HepG2 (cell line): ENCODE measurements around the gene HHATL. TPM values are rescaled to one million over a fixed set of nuclear protein-coding genes. Genes with fewer than 3 reads are reported as not detected.

Source experiments
- ATAC-seq: fragments of 200-7000 bp; cut with Tn5 transposase; 3 replicates; pipeline ENCODE4 v1.9.1; 2020; ENCODE audit warnings: mild to moderate bottlenecking, moderate library complexity
- BruUV-seq: library from RNA; stranded (reverse); fragments of 400-500 nt; replicated peaks from 2 replicates; lab custom pipeline; 2021; lab: Mats Ljungman, UMichigan
- CTCF ChIA-PET: fragments of 300-600 bp; formaldehyde crosslinking; extraction: SDS; loops from one replicate; lab custom pipeline; 2021; ENCODE audit warnings: low total read pairs, inconsistent platforms, low intra/inter-chr PET ratio; lab: Yijun Ruan, JAX
- POLR2A ChIA-PET: fragments of 350-600 bp; sonication (Branson Sonifier 250); formaldehyde crosslinking; loops from one replicate; lab custom pipeline; 2020; ENCODE audit warnings: antibody characterized with exemption, inconsistent platforms; lab: Yijun Ruan, JAX
- DNase-seq: peaks from one replicate; pipeline ENCODE4 v3.0.0-alpha.2; 2015; ENCODE audit warnings: low spot score
- FAIRE-seq: peaks from 3 replicates; lab custom pipeline; 2011; peaks lifted over from hg19 to GRCh38; lab: Jason Lieb, UNC
- H2AFZ ChIP-seq: one replicate; pipeline ENCODE4 v1.6.1; 2011; ENCODE audit warnings: low read length, inconsistent platforms
- H3K27ac ChIP-seq: fragments of 300-600 bp; 3 replicates; pipeline ENCODE4 v1.8.0; 2011; ENCODE audit warnings: mixed run types, mild to moderate bottlenecking, mixed read lengths, low read length, inconsistent platforms; ENCODE audit not compliant: insufficient read depth; ENCODE audit errors: extremely low read length
- H3K27me3 ChIP-seq, 2 experiments: fragments of 200-600 bp in 1 of 2; 2 replicates in 1 of 2; 3 replicates in 1 of 2; pipeline versions ENCODE4 v1.6.0 to v1.8.0; 2011; ENCODE audit warnings: low read length in 2 of 2, mild to moderate bottlenecking in 2 of 2, moderate library complexity in 2 of 2, inconsistent platforms in 1 of 2; ENCODE audit not compliant: insufficient read depth in 2 of 2, control insufficient read depth in 1 of 2
- H3K36me3 ChIP-seq, 2 experiments: fragments of 200-600 bp in 1 of 2; replicated peaks in 1 of 2; 2 replicates in 1 of 2; 3 replicates in 1 of 2; pipeline versions ENCODE4 v1.5.1 to v1.8.0; 2011; ENCODE audit warnings: low read length in 2 of 2, inconsistent platforms in 1 of 2; ENCODE audit not compliant: insufficient read depth in 2 of 2, control insufficient read depth in 1 of 2
- H3K4me1 ChIP-seq: 2 replicates; pipeline ENCODE4 v1.5.1; 2012; ENCODE audit warnings: low read length, inconsistent platforms; ENCODE audit not compliant: insufficient read depth
- H3K4me2 ChIP-seq: 2 replicates; pipeline ENCODE4 v1.6.0; 2011; ENCODE audit warnings: low read depth, low read length, inconsistent platforms
- H3K4me3 ChIP-seq, 3 experiments: fragments of 200-600 bp in 1 of 3; sonication (generic), shearing (Covaris generic) in 1 of 3; replicated peaks in 1 of 3; 2 replicates each; pipeline ENCODE4 v1.5.1; 2011 to 2016; ENCODE audit warnings: low read length in 3 of 3, inconsistent platforms in 2 of 3, low read depth in 2 of 3, mild to moderate bottlenecking in 2 of 3, control low read depth in 1 of 3, mixed read lengths in 1 of 3; ENCODE audit not compliant: insufficient read depth in 1 of 3
- H3K79me2 ChIP-seq: one replicate; pipeline ENCODE4 v1.6.1; 2011; ENCODE audit warnings: low read length, inconsistent platforms; ENCODE audit not compliant: insufficient read depth
- H3K9ac ChIP-seq: 2 replicates; pipeline ENCODE4 v1.6.0; 2011; ENCODE audit warnings: mild to moderate bottlenecking, low read depth, low read length, inconsistent platforms; ENCODE audit not compliant: insufficient read depth
- H3K9me3 ChIP-seq: 2 replicates; pipeline ENCODE4 v1.5.1; 2012; ENCODE audit warnings: mild to moderate bottlenecking, low read length
- H4K20me1 ChIP-seq: 2 replicates; pipeline ENCODE4 v1.6.0; 2011; ENCODE audit warnings: inconsistent platforms, mild to moderate bottlenecking, low read length, moderate library complexity; ENCODE audit not compliant: insufficient read depth
- CEBPG ChIP-seq: IDR thresholded peaks from 2 replicates; pipeline ENCODE4 v1.6.1; 2016
- MAFG ChIP-seq: sonication (generic); formaldehyde crosslinking; IDR thresholded peaks from 2 replicates; pipeline ENCODE4 v1.5.1; 2020; ENCODE audit warnings: mild to moderate bottlenecking, missing genetic modification reagents
- NFE2 ChIP-seq: sonication (generic); formaldehyde crosslinking; IDR thresholded peaks from 2 replicates; pipeline ENCODE4 v1.4.0; 2020; ENCODE audit warnings: missing genetic modification reagents
- TSC22D2 ChIP-seq: sonication (generic); formaldehyde crosslinking; IDR thresholded peaks from 2 replicates; pipeline ENCODE4 v1.5.1; 2020; ENCODE audit warnings: missing genetic modification reagents, mild to moderate bottlenecking, borderline replicate concordance
- ZFP41 ChIP-seq: sonication (generic); formaldehyde crosslinking; IDR thresholded peaks from 2 replicates; pipeline ENCODE4 v1.4.0; 2020; ENCODE audit warnings: mild to moderate bottlenecking, missing genetic modification reagents, borderline replicate concordance
- ZNF709 ChIP-seq: sonication (generic); formaldehyde crosslinking; IDR thresholded peaks from 2 replicates; pipeline ENCODE4 v1.5.0; 2020; ENCODE audit warnings: mild to moderate bottlenecking, missing genetic modification reagents
- WGBS: methylation state at CpG from one replicate; pipeline ENCODE4 v1.1.6; 2017; ENCODE audit warnings: low lambda C conversion rate; 5-methylcytosine and 5-hydroxymethylcytosine counted together
- in situ Hi-C: cut with HindIII; loops from 2 replicates; pipeline ENCODE4 v1.10.0; 2017; ENCODE audit warnings: low pct_unique_long_range_greater_than_20kb; ENCODE audit not compliant: extremely low pct_ligation_motif_present
- intact Hi-C: fragments of 100-400 bp; cut with micrococcal nuclease; formaldehyde crosslinking; loops from one replicate; pipeline ENCODE4 v1.10.0; 2022; ENCODE audit not compliant: unreplicated experiment
- polyA plus RNA-seq, 8 experiments: library from polyadenylated mRNA; depleted of rRNA in 3 of 8; stranded (reverse) in 7 of 8; unstranded in 1 of 8; fragments of >200 nt; fragmentation: Illumina TruSeq in 4 of 8; extraction: Trizol in 4 of 8; gene quantifications; 2 replicates each; pipeline versions ENCODE4 v1.2.1 to v1.2.3, GENCODE V29; 2011 to 2016; ENCODE audit warnings: low read depth in 4 of 8, missing spikeins in 1 of 8, mixed read lengths in 1 of 8; ENCODE audit not compliant: insufficient read depth in 1 of 8
- total RNA-seq, 5 experiments: library from RNA; depleted of rRNA; stranded (reverse); fragments of >200 nt; fragmentation: Illumina TruSeq; extraction: Trizol; gene quantifications; 2 replicates each; pipeline ENCODE4 v1.2.3, GENCODE V29; 2016; ENCODE audit warnings: low read depth in 1 of 5
- TF ChIP-seq, protein P1 (sequence below): sonication (generic); formaldehyde crosslinking; IDR thresholded peaks from 2 replicates; pipeline ENCODE4 v1.5.0; 2020; ENCODE audit warnings: mild to moderate bottlenecking, missing genetic modification reagents, moderate library complexity
- TF ChIP-seq, protein P2 (sequence below): IDR thresholded peaks from 2 replicates; pipeline ENCODE4 v1.6.1; 2016; ENCODE audit warnings: missing biosample characterization, missing genetic modification reagents, low read depth

HHATL gene
- total and polyA plus RNA-seq, 2 of the 13 experiments (the other 11 are each of a cell fraction or from before 2014, with no cell fraction given) = 0.26 TPM; not detected in 1

DNA sequence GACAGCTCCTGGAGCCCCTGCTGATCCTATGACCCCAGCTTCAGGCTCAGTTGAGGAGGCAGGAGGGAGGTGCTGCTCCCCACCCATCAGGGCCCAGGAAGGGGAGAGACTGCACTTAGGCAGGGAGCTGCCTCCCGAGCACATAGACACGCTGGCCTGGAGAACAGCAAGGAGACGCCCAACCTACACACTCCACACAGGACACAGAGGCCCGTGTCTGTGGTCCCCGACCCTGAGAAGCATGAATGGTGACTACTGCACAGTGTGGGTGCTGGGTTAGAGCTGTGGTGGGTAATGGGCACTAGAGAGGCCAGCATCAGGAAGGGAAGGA, 1.1 kb upstream of the HHATL start:
- Histone ChIP-seq H4K20me1 (no peaks in the 10 kb centered on the region), H3K36me3 (no peaks in the 10 kb centered on the region), H3K27me3 (peaks cover 2 to 10% of the 10 kb centered on the region in 2 experiments; a peak in 3 of 5 replicates), H2AFZ (no peak overlapping the region), H3K27ac (no peak overlapping the region), H3K4me2 (no peak overlapping the region), H3K79me2 (no peaks in the 10 kb centered on the region), H3K9ac (no peak overlapping the region), H3K4me1 (no peaks in the 10 kb centered on the region), H3K9me3 (no peaks in the 10 kb centered on the region), H3K4me3 (no peak overlapping the region)
- no peak for FAIRE-seq
- intact Hi-C loops = no loop called here
- no peak for DNase-seq
- WGBS = 0% methylated on average over 3 of the region's 5 CpGs
- POLR2A ChIA-PET = no interaction called here
- in situ Hi-C loops = no loop called here
- CTCF ChIA-PET = no interaction called here
- no peak for ATAC-seq
- TF ChIP-seq TSC22D2 (no peak), ZNF709 (CRISPR knock-in tag) (no peak), CEBPG (CRISPR knock-in tag) (no peak), ZFP41 (CRISPR knock-in tag) (no peak), NFE2 (CRISPR knock-in tag) (no peak), MAFG (no peak)
- TF ChIP-seq, protein P1, sequence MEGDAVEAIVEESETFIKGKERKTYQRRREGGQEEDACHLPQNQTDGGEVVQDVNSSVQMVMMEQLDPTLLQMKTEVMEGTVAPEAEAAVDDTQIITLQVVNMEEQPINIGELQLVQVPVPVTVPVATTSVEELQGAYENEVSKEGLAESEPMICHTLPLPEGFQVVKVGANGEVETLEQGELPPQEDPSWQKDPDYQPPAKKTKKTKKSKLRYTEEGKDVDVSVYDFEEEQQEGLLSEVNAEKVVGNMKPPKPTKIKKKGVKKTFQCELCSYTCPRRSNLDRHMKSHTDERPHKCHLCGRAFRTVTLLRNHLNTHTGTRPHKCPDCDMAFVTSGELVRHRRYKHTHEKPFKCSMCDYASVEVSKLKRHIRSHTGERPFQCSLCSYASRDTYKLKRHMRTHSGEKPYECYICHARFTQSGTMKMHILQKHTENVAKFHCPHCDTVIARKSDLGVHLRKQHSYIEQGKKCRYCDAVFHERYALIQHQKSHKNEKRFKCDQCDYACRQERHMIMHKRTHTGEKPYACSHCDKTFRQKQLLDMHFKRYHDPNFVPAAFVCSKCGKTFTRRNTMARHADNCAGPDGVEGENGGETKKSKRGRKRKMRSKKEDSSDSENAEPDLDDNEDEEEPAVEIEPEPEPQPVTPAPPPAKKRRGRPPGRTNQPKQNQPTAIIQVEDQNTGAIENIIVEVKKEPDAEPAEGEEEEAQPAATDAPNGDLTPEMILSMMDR (CRISPR knock-in tag) = no peak
- TF ChIP-seq, protein P2, sequence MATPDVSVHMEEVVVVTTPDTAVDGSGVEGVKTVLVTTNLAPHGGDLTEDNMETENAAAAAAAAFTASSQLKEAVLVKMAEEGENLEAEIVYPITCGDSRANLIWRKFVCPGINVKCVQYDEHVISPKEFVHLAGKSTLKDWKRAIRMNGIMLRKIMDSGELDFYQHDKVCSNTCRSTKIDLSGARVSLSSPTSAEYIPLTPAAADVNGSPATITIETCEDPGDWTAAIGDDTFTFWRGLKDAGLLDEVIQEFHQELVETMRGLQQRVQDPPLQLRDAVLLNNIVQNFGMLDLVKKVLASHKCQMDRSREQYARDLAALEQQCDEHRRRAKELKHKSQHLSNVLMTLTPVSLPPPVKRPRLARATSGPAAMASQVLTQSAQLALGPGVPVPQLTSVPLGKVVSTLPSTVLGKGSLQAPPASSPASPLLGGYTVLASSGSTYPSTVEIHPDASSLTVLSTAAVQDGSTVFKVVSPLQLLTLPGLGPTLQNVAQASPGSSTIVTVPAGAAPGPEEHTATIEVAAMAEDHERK = no peak
- BruUV-seq = no TSS peak
